K562 (cell line): ENCODE results near the gene MYOM1. TPM values are rescaled to one million over a fixed set of nuclear protein-coding genes. Genes with fewer than 3 reads are reported as not detected.

Experiments
- ARID1B ChIP-seq: fragments of 450-650 bp; IDR thresholded peaks from 2 replicates; pipeline ENCODE4 v1.6.1; 2016; ENCODE audit warnings: antibody characterized with exemption, mild to moderate bottlenecking, inconsistent platforms
- CLOCK ChIP-seq: fragments of 250-450 bp; sonication (Bioruptor Pico); IDR thresholded peaks from 2 replicates; pipeline ENCODE4 v1.4.0; 2020; ENCODE audit warnings: mild to moderate bottlenecking, moderate library complexity, borderline replicate concordance
- CUX1 ChIP-seq: fragments of 200-800 bp; sonication (Bioruptor generic); IDR thresholded peaks from 2 replicates; pipeline ENCODE4 v1.6.1; 2016; ENCODE audit warnings: missing genetic modification characterization, missing compliant biosample characterization
- HMGXB4 ChIP-seq: sonication (generic); formaldehyde crosslinking; IDR thresholded peaks from 2 replicates; pipeline ENCODE4 v1.8.1; 2023; ENCODE audit warnings: mild to moderate bottlenecking, missing genetic modification reagents
- LCOR ChIP-seq: sonication (generic); formaldehyde crosslinking; IDR thresholded peaks from 2 replicates; pipeline ENCODE4 v1.8.0; 2022; ENCODE audit warnings: mild to moderate bottlenecking, missing genetic modification reagents
- NR1H2 ChIP-seq: sonication (generic); formaldehyde crosslinking; IDR thresholded peaks from 2 replicates; pipeline ENCODE4 v1.4.0; 2020; ENCODE audit warnings: mild to moderate bottlenecking, missing genetic modification reagents
- PPARD ChIP-seq: fragments of 250-450 bp; sonication (Bioruptor Pico); IDR thresholded peaks from 2 replicates; pipeline ENCODE4 v1.8.0; 2022; ENCODE audit warnings: inconsistent platforms, mild to moderate bottlenecking, moderate library complexity
- RBM39 ChIP-seq: fragments of 200-400 bp; formaldehyde crosslinking; optimal IDR thresholded peaks from 2 replicates; pipeline ENCODE3; 2018; ENCODE audit warnings: low read depth, low read length
- RNF2 ChIP-seq: sonication (generic); IDR thresholded peaks from 2 replicates; pipeline ENCODE4 v1.6.1; 2016
- YBX1 ChIP-seq: fragments of 450-650 bp; IDR thresholded peaks from 2 replicates; pipeline ENCODE4 v1.7.1; 2016; ENCODE audit warnings: mild to moderate bottlenecking
- ZBTB12 ChIP-seq: fragments of 250-450 bp; sonication (Bioruptor Pico); IDR thresholded peaks from 2 replicates; pipeline ENCODE4 v1.4.0; 2020
- ZFP91 ChIP-seq: sonication (generic); formaldehyde crosslinking; IDR thresholded peaks from 2 replicates; pipeline ENCODE4 v1.8.0; 2022; ENCODE audit warnings: mild to moderate bottlenecking, missing genetic modification reagents
- ZNF274 ChIP-seq: IDR thresholded peaks from 2 replicates; pipeline ENCODE4 v1.6.1; 2011; ENCODE audit warnings: low read depth, mild to moderate bottlenecking, low read length, moderate library complexity, borderline replicate concordance
- ZNF3 ChIP-seq: fragments of 250-450 bp; sonication (Bioruptor Pico); IDR thresholded peaks from 2 replicates; pipeline ENCODE4 v1.5.0; 2021; ENCODE audit warnings: mild to moderate bottlenecking, moderate library complexity
- ZNF785 ChIP-seq: fragments of 250-450 bp; sonication (Bioruptor Pico); IDR thresholded peaks from 2 replicates; pipeline ENCODE4 v1.4.0; 2020; ENCODE audit warnings: mild to moderate bottlenecking
- polyA plus RNA-seq, 8 experiments: library from polyadenylated mRNA; depleted of rRNA in 4 of 8; stranded (reverse) in 5 of 8; unstranded in 3 of 8; fragments of >200 nt; fragmentation: Nextera tagmentation in 2 of 8; fragmentation: Illumina TruSeq in 1 of 8; extraction: Ambion mirVana in 2 of 8; extraction: Trizol in 1 of 8; gene quantifications; 2 replicates each; pipeline versions ENCODE4 v1.2.1 to v1.2.3, GENCODE V29; 2011 to 2014; ENCODE audit warnings: inconsistent platforms in 1 of 8, missing spikeins in 1 of 8
- total RNA-seq, 7 experiments: library from RNA; depleted of rRNA in 6 of 7; stranded (reverse); fragments of >200 nt in 6 of 7; fragmentation: Illumina TruSeq in 2 of 7; extraction: Trizol in 2 of 7; gene quantifications; 2 replicates each; pipeline versions ENCODE4 v1.2.1 to v1.2.3, GENCODE V29; 2011 to 2021; ENCODE audit warnings: low replicate concordance in 1 of 7

The MYOM1 gene
- total and polyA plus RNA-seq, 9 of the 15 experiments (the other 6 are each of a cell fraction or from before 2014, with no cell fraction given) = 0.01 to 0.62 (median 0.25) TPM

- TF ChIP-seq CLOCK (CRISPR knock-in tag) (no peak), RBM39 (no peak), ZNF3 (no peak), LCOR (CRISPR knock-in tag) (no peak), NR1H2 (CRISPR knock-in tag) (no peak), ZNF274 (no peak), RNF2 (no peak), ZNF785 (CRISPR knock-in tag) (no peak), ZBTB12 (no peak), ZFP91 (CRISPR knock-in tag) (no peak; the same call in 1 of the 2 replicates), ARID1B (no peak), CUX1 (no peak), HMGXB4 (CRISPR knock-in tag) (no peak), YBX1 (no peak), PPARD (CRISPR knock-in tag) (no peak)
These were observed 42.7 kb upstream of the MYOM1 start (continued) for GRCh38 chr18:3262234-3263131.
